ENCODE measurements around the gene ZSWIM1.
"Not testable (repeated sequence)": the region's sequence is repeated elsewhere in the genome, so short reads cannot be mapped to it uniquely, and the experiment has no call there.

Gene ZSWIM1

GRCh38 chr20:45857114-45857881 lies 23.7 kb upstream of the ZSWIM1 start, which contains the start of the genes ACOT8 and ZSWIM3:
Gene ACOT8, minus strand, starts transcription at chr20:45857392. Its CDS starts 77 bp downstream, at chr20:45857315.
Gene ZSWIM3, plus strand, starts transcription at chr20:45857614. Its CDS starts 212 bp downstream, at chr20:45857826.
- DNase-seq = peak; percentile 94

GRCh38 chr20:45857882-45858216 lies 23.2 kb upstream of the ZSWIM1 start:
- no peak for DNase-seq

GRCh38 chr20:45859916-45860315 lies 21.1 kb upstream of the ZSWIM1 start:
- DNase-seq = no peak

- DNase-seq = no peak
Observed at GRCh38 chr20:45860560-45861220, 20.3 kb upstream of the ZSWIM1 start.

- no peak for DNase-seq
Observed at GRCh38 chr20:45861221-45862075, 19.6 kb upstream of the ZSWIM1 start.

- no peak for DNase-seq
Observed at GRCh38 chr20:45863543-45864470, 17.2 kb upstream of the ZSWIM1 start.

- DNase-seq = no peak
Observed at GRCh38 chr20:45866454-45866853, 14.6 kb upstream of the ZSWIM1 start.

GRCh38 chr20:45867136-45867818 lies 13.8 kb upstream of the ZSWIM1 start:
- no peak for DNase-seq

- DNase-seq = no peak
Observed at GRCh38 chr20:45867819-45868176, 13.2 kb upstream of the ZSWIM1 start.

- DNase-seq = no peak
Observed at GRCh38 chr20:45872626-45873025, 8.4 kb upstream of the ZSWIM1 start.

- DNase-seq = no peak
Observed at GRCh38 chr20:45873409-45874103, 7.5 kb upstream of the ZSWIM1 start.

GRCh38 chr20:45874104-45874481 lies 6.9 kb upstream of the ZSWIM1 start:
- DNase-seq = not testable (repeated sequence)

GRCh38 chr20:45874576-45874975 lies 6.5 kb upstream of the ZSWIM1 start:
- DNase-seq = no peak

GRCh38 chr20:45878076-45878761 lies 2.8 kb upstream of the ZSWIM1 start:
- DNase-seq = no peak

- no peak for DNase-seq
Observed at GRCh38 chr20:45882469-45883099, 1.6 kb downstream of the ZSWIM1 start.

- no peak for DNase-seq
Observed at GRCh38 chr20:45883100-45883469, 2.1 kb downstream of the ZSWIM1 start.

- no peak for DNase-seq
Observed at GRCh38 chr20:45886590-45887345, 5.7 kb downstream of the ZSWIM1 start.

- no peak for DNase-seq
Observed at GRCh38 chr20:45887346-45887715, 6.3 kb downstream of the ZSWIM1 start, which contains the start of gene SPATA25. Gene SPATA25, minus strand, starts transcription at chr20:45887622. Its CDS starts 32 bp downstream, at chr20:45887590.

GRCh38 chr20:45888681-45889080 lies 7.7 kb downstream of the ZSWIM1 start:
- no peak for DNase-seq
